Transverse colon (tissue), 4 donors: ENCODE results near the gene SLC25A13. TPM values are rescaled to one million over a fixed set of nuclear protein-coding genes. Genes with fewer than 3 reads are reported as not detected.

Experiments used
- DNase-seq: peaks from one replicate; pipeline ENCODE4 v3.0.0-alpha.2; 2019
- H3K27ac ChIP-seq, 4 donors: fragments of 200-600 bp; sonication (generic); 2 replicates each; pipeline ENCODE4 v1.5.1; 2016 to 2018; ENCODE audit warnings: inconsistent platforms in 4 of 4
- H3K27me3 ChIP-seq: fragments of 200-600 bp; sonication (generic); 2 replicates; pipeline ENCODE4 v1.5.1; 2017; ENCODE audit warnings: inconsistent platforms
- H3K36me3 ChIP-seq, 4 donors: fragments of 200-600 bp; sonication (generic); 2 replicates each; pipeline ENCODE4 v1.5.1; 2017 to 2019; ENCODE audit warnings: inconsistent platforms in 4 of 4
- H3K4me1 ChIP-seq, 4 donors: fragments of 200-600 bp; sonication (generic); 2 replicates each; pipeline ENCODE4 v1.5.1; 2017 to 2020; ENCODE audit warnings: inconsistent platforms in 4 of 4
- H3K4me3 ChIP-seq, 4 donors: fragments of 200-600 bp; sonication (generic); 1 replicate in 1 of 4; 2 replicates in 3 of 4; pipeline versions ENCODE4 v1.5.1 to v1.6.1; 2017 to 2019; ENCODE audit warnings: inconsistent platforms in 4 of 4
- H3K9me3 ChIP-seq, 2 donors: fragments of 200-600 bp; sonication (generic); 2 replicates each; pipeline ENCODE4 v1.5.1; 2017 to 2019; ENCODE audit warnings: inconsistent platforms in 2 of 2
- EP300 ChIP-seq: sonication (generic); formaldehyde crosslinking; IDR thresholded peaks from one replicate; pipeline ENCODE4 v1.6.1; 2017; ENCODE audit warnings: antibody characterized with exemption, low read depth
- POLR2A ChIP-seq: fragments of 450-650 bp; IDR thresholded peaks from one replicate; pipeline ENCODE4 v1.6.1; 2016; ENCODE audit warnings: antibody characterized with exemption, mild to moderate bottlenecking, moderate library complexity
- POLR2AphosphoS5 ChIP-seq, 3 donors: sonication (generic); formaldehyde crosslinking; IDR thresholded peaks; one replicate each; pipeline ENCODE4 v1.6.1; 2016; ENCODE audit warnings: antibody characterized with exemption in 3 of 3
- WGBS, 2 donors: methylation state at CpG; one replicate each; pipeline ENCODE4 v1.1.5; 2018; ENCODE audit warnings: low coverage in 1 of 2; 5-methylcytosine and 5-hydroxymethylcytosine counted together
- in situ Hi-C, 4 donors: fragments of 200-750 bp; cut with MboI; loops; one replicate each; pipeline versions ENCODE4 v1.15.0 to v1.15.1; 2017; ENCODE audit warnings: low sequenced_read_pairs in 3 of 4, low pct_ligation_motif_present in 1 of 4, low pct_unique_long_range_greater_than_20kb in 1 of 4
- intact Hi-C: fragments of 100-400 bp; cut with DNase I; formaldehyde crosslinking; loops from one replicate; pipeline ENCODE4 v1.15.1; 2023; ENCODE audit warnings: low total_unique reads
- total RNA-seq, 4 donors: library from RNA; depleted of rRNA; stranded (reverse); fragments of >200 nt; gene quantifications; one replicate each; pipeline ENCODE4 v1.1.0, GENCODE V29; 2016
- TF ChIP-seq, protein P1 (sequence below), 5 experiments: fragments of 200-600 bp in 3 of 5; fragments of 450-650 bp in 2 of 5; sonication (generic) in 3 of 5; IDR thresholded peaks; 1 replicate in 2 of 5; 2 replicates in 3 of 5; pipeline ENCODE4 v1.5.1; 2016 to 2017; ENCODE audit warnings: antibody characterized with exemption in 5 of 5, inconsistent platforms in 3 of 5, mild to moderate bottlenecking in 2 of 5, moderate library complexity in 1 of 5

The SLC25A13 gene
- total RNA-seq, 4 donors from 2014 or later = 7.8 to 68.9 (median 59.6) TPM

DNA sequence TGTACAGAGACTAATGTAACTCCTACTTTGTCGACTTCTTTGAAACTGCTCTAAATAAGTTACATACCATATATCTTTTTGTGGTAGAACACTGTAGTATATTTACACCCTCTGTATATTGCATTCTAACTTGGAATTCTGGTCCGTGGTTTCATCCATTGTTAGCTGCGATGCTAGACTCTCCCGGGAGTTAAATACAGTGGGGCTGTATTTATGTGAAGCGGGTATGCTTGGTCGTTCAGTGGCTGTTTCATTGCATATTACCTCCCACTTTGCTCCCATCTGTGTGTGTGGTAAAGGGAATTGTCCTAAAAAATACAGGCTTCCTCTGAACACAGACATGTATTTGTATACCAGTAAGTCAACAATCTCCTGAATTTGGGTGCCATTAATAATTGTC lies 231.1 kb downstream of the SLC25A13 start:
- H3K27ac ChIP-seq = no peak overlapping the region
- no peaks in the 10 kb centered on the region for H3K36me3 ChIP-seq
- 84 to 87% methylated on average over 3 to 6 of the region's 6 CpGs for WGBS, 2 donors
- no peaks in the 10 kb centered on the region for H3K27me3 ChIP-seq
- TF ChIP-seq, protein P1, sequence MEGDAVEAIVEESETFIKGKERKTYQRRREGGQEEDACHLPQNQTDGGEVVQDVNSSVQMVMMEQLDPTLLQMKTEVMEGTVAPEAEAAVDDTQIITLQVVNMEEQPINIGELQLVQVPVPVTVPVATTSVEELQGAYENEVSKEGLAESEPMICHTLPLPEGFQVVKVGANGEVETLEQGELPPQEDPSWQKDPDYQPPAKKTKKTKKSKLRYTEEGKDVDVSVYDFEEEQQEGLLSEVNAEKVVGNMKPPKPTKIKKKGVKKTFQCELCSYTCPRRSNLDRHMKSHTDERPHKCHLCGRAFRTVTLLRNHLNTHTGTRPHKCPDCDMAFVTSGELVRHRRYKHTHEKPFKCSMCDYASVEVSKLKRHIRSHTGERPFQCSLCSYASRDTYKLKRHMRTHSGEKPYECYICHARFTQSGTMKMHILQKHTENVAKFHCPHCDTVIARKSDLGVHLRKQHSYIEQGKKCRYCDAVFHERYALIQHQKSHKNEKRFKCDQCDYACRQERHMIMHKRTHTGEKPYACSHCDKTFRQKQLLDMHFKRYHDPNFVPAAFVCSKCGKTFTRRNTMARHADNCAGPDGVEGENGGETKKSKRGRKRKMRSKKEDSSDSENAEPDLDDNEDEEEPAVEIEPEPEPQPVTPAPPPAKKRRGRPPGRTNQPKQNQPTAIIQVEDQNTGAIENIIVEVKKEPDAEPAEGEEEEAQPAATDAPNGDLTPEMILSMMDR (IDR thresholded peaks at IDR 0.05) = no peak
- TF ChIP-seq EP300 (no peak), POLR2A (no peak), POLR2AphosphoS5 (IDR thresholded peaks at IDR 0.05) (no peak)
- intact Hi-C loops = no loop called here
- peaks cover 0 to 5% (median 0%) of the 10 kb centered on the region in 4 donors for H3K4me1 ChIP-seq
- H3K4me3 ChIP-seq = no peak overlapping the region
- DNase-seq = no peak
- no peaks in the 10 kb centered on the region for H3K9me3 ChIP-seq
- in situ Hi-C loops = no loop called here

DNA sequence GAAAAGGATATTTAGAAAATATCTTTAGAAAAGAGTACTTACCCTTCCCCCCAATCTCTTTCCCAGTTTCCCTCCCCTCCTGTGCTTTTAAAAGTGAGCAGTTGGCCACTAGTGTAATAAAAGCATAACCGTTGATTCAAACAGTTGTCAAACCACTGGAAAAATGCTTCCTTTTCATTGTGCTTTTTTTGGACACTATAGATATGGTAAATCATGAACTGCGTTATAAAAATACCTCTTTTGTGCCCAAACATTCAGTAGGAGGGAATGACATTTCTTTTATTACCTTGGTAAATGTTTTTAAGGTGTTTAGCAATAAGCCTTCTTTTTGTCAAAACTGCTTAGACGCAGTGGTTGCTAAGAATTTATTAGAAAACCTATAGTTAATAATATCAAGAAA lies 232.4 kb downstream of the SLC25A13 start:
- intact Hi-C loops (no loop called here), in situ Hi-C loops (no loop called here)
- Histone ChIP-seq H3K27me3 (no peaks in the 10 kb centered on the region), H3K4me3 (no peak overlapping the region), H3K9me3 (no peaks in the 10 kb centered on the region), H3K36me3 (no peaks in the 10 kb centered on the region), H3K27ac (no peak overlapping the region), H3K4me1 (peaks cover 0 to 5% (median 0%) of the 10 kb centered on the region in 4 donors)
- TF ChIP-seq POLR2AphosphoS5 (IDR thresholded peaks at IDR 0.05) = no peak
- TF ChIP-seq EP300 = no peak
- TF ChIP-seq POLR2A = no peak
- TF ChIP-seq, protein P1 (IDR thresholded peaks at IDR 0.05) = no peak
- DNase-seq = no peak
- WGBS, 2 donors = 38 to 39% methylated on average over 3 of the region's 3 CpGs

GRCh38 chr7:96088579-96088978 lies 233.3 kb downstream of the SLC25A13 start:
- Histone ChIP-seq H3K4me3 (no peak overlapping the region), H3K9me3 (no peaks in the 10 kb centered on the region), H3K4me1 (peaks cover 0 to 5% (median 0%) of the 10 kb centered on the region in 4 donors), H3K36me3 (no peaks in the 10 kb centered on the region), H3K27ac (no peak overlapping the region), H3K27me3 (no peaks in the 10 kb centered on the region)
- intact Hi-C loops (no loop called here), in situ Hi-C loops (no loop called here)
- TF ChIP-seq EP300 = no peak
- TF ChIP-seq, protein P1 (IDR thresholded peaks at IDR 0.05) = no peak
- no peak for TF ChIP-seq POLR2A
- TF ChIP-seq POLR2AphosphoS5 (IDR thresholded peaks at IDR 0.05) = no peak
- 46 to 51% methylated on average over 5 of the region's 5 CpGs for WGBS, 2 donors
- DNase-seq = no peak

GRCh38 chr7:96085953-96086352 lies 235.9 kb downstream of the SLC25A13 start:
- no peak overlapping the region for H3K4me3 ChIP-seq
- no peak overlapping the region for H3K27ac ChIP-seq
- no peaks in the 10 kb centered on the region for H3K27me3 ChIP-seq
- H3K36me3 ChIP-seq = no peaks in the 10 kb centered on the region
- H3K4me1 ChIP-seq = peaks cover 0 to 5% (median 0%) of the 10 kb centered on the region in 4 donors
- TF ChIP-seq POLR2AphosphoS5 (IDR thresholded peaks at IDR 0.05) (no peak), POLR2A (no peak)
- DNase-seq = no peak
- in situ Hi-C loops = no loop called here
- H3K9me3 ChIP-seq = no peaks in the 10 kb centered on the region
- intact Hi-C loops = no loop called here
- WGBS, 2 donors = 60 to 77% methylated on average over 3 of the region's 3 CpGs
